ENCODE data around the gene ENTPD1.
A peak's percentile ranks its signal among the peaks of the same experiment; 100 is the strongest.

ENTPD1 gene

DNA sequence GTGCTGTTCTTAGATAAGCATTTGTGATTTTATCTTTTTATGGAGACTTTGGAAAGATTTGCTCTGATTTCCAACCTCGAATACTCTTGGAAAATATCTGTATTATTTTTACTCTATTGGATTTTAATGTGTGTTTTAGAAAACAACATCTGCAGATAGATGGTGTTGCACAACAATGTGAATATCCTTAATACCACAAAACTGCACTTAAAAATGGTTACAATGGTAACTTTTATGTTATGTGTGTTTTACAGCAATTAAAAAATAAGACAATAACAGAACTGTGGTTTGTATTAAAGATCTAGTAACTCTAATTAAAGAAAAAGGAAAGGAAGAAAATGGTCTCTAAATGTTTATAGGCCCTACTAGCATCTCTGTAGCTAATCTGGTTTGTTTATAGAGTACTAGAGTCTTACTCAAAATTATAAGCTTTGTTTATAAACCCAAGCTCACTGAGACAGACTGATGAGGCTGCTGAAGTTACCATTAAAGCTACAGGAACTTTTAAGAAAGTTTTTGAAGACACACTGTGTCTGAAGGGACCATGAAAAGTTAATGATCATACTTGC is 77.2 kb downstream of the ENTPD1 start:
- no peak for DNase-seq

DNA sequence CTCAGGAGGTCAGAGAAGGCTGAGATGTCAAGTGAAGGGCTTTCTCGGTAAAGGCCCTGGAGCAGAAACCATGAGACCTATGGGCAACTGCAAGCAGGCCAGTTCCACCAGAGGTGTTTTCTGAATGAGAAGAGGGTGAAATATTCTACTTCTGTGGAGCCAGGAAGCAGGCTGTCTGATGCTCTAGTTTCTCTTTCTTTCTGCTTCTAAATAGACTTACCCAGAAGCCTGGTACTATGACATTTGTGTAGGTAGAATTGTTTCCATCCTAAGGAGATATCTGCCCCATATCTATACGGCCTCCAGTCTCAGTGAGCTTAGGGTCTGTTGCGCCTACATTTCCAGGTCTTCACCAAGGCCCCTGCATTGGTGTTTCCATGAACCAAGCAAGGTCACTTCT is 78.4 kb downstream of the ENTPD1 start:
- DNase-seq = no peak

DNA sequence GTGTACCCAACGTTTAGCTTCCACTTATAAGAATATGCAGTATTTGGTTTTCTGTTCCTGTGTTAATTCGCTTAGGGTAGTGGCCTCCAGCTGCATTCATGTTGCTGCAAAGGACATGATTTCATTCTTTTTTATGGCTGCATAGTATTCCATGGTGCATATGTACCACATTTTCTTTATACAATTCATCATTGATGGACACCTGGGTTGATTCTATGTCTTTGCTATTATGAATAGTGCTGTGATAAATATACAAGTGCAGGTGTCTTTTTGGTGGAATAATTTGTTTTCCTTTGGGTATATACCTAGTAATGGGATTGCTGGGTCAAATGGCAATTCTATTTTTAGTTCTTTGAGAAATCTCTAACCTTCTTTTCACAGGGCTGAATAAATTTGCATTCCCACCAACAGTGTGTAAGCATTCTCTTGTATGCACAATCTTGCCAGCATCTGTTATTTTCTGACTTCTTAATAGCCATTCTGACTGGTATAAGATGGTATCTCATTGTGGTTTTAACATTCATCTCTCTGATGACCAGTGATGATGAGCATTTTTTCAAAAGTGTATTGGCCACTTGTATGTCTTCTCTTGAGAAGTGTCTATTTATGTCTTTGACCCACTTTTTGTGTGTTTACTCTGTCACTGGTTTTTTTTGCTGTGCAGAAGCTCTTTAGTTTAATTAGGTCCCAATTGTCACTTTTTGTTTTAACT is 79.3 kb downstream of the ENTPD1 start:
- no peak for DNase-seq

DNA sequence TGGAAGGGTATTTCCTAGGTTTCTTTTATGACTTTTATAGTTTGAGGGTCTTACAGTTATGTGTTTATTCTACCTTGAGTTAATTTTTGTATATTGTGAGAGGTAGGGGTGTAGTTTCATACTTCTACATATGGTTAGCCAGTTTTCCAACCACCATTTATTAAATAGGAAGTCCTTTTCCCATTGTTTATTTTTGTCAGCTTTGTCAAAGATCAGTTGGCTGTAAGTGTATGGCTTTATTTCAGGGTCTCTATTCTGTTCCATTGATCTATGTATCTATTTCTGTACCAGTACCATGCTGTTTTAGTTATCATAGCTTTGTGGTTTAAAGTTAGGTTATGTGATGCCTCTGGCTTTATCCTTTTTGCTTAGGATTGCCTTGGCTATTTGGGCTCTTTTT is 79.9 kb downstream of the ENTPD1 start:
- no peak for DNase-seq

DNA sequence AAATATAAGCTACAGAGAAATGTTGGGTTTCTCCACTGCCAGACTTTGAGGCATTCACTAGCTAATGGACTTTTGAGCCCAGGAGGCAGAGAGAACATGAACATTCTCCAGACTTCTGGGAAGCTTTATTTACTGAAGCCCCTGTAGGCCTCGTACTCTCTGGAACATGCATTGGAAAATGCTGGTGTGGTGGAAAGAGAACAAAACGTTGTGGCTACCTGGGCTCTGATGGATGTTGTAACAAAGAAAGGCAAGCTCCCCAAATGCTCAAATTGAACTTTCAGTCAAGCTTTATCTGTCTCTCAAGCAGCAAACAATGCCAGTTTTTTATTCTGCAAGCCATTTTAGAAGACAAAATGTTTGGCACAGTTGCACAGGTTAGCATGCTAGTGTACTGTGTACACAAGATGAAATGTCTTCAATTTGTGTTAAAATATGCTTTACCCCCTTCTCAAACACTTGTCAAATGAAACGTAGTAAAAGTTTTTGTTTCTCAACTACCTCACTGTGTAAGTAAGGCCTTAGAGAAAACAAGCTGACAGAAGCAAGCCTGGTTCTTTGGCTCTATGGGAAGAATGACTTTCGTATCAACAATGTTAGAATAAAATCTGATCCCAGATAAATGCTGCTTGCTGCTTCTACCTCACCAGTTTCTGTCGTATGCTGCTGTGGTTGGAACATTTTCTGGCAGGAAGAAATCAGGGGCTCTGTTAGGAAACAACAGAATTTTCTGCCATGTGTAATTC is 80.8 kb downstream of the ENTPD1 start:
- DNase-seq = no peak

DNA sequence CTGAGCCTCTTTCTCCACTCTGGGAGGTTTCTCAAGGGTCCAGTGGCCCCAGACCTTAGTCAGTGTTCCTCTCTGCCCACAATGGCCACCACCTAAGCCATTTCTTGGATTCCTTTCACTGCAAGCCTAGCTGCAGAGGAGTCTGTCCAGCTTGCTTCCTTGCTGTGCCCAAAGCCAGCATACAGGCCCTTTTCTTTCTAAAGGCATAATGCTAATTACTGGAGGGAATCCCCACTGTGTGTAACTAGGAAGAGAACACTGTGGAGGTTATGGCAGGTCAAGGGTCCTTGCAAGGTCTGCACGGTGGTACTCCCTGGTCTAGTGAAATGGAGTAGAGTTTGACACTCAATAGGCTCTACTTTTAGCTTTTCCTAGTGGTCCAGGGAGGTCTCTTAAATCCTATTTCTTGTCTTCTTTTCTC is 81.4 kb downstream of the ENTPD1 start:
- no peak for DNase-seq

DNA sequence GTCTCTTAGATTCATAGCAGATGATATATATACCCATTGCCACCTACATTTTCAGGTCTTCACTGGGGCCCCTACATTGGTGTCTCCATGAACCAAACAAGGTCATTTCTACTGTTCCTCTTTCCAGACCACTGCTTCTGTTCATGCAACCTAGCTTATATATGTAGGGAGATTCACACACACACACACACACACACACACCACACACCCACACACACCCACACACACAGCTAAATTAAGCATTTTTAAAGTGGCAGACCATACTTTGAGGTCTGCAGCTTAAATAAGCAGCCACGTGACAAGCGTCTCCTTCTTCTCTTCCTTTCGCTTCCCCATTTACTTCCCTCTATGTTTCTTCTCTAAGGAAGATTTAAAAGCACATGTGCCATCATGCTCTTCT is 81.8 kb downstream of the ENTPD1 start:
- peak; percentile 37 for DNase-seq

DNA sequence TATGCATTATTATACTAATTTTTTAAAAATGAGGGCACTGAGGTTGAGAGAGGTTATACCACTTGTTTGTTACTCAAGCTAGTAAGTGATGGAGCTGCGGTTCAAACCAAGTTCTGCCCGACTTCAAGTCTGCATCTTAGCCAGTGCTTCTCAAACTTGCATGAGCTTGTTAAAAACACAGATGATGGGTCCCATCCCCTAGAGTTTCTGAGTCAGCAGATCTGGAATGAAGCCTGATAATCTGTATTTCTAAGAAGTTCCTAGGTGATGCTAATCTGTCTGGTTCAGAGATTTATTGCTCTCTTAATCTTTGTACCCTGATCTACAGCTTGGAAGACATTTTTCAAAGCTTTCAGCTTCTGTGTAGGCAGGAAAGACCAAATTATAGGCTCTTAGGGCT is 84.2 kb downstream of the ENTPD1 start:
- no peak for DNase-seq

DNA sequence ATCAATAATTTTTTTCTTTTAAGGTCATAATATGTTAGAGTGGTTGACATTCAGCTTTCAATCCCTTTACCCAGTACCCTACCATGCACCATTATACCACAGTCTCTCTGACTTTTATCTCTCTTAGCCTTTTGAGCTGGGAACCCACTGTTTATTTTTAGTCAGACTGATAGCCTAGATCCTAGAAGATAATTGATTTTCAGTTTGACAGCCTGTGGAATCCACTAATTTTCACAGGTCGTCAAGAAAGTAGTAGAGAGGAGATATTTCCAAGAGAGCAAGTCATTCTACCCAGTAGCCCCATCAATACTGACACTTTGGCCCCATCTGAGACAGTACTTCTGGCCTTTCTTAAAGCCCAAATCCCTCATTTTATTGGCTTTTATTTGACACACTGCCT is 84.7 kb downstream of the ENTPD1 start:
- DNase-seq = no peak

DNA sequence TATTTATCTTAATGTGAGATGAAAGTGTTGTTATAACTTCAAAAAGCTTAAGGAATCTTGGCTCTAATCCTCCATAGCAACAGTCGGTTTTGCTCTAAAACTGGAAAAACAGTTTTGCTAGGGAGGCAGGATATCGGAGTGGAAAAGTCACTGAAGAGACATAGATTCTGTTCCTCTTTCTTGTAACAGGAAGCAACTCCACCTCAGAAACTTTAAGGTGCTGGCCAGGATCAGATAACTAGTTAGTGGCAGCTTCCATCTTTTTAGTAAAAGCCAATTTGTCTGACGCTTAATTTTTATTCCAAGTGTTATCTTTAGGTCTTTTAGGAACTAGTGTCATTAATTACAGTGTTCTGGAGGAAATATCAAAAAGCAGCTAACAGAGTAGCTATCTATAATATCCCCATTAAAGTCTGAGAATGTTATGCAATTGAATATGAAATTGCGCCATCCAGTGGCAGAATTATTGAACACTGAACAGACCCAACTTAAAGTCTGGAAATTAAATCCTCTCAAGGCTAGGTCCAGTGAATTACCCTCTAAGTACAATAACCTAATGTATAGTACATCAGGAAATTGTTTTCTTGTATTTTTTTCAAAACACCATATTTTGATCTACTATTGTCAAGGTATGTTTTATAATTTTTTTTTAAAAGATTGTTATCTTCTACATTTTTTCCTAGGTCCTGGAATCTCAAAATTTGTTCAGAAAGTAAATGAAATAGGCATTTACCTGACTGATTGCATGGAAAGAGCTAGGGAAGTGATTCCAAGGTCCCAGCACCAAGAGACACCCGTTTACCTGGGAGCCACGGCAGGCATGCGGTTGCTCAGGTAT is 85.9 kb downstream of the ENTPD1 start:
- peak; percentile 60 for DNase-seq

DNA sequence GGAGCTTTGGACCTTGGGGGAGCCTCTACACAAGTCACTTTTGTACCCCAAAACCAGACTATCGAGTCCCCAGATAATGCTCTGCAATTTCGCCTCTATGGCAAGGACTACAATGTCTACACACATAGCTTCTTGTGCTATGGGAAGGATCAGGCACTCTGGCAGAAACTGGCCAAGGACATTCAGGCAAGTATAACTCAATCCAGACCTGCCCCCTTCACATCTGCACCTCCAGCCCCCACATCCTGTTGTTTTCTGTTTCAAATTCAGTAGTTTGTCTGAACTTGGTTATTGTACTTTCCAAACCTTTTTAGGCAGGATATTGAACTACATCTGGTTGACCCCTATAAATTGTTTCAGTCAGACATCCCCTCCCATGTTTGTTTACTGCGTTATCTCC is 89.4 kb downstream of the ENTPD1 start:
- no peak for DNase-seq

DNA sequence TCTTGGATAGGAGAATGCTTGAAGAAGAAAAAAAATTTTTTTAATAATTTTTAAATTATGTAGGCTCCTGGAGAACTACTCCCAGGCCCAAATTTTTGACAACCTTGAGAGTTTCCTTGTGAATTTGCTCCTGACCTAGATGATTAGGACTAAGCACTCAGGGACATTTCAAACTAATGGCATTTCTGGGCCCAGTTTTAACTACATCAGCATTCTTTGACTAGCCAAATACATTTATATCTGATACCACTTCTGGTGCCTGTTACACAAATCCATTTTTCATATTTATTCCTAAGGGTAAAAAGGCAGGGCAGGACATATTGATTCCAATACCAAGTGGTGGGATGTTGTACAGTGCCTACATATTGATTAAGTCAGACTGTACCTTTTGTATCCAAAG is 91.0 kb downstream of the ENTPD1 start:
- no peak for DNase-seq

DNA sequence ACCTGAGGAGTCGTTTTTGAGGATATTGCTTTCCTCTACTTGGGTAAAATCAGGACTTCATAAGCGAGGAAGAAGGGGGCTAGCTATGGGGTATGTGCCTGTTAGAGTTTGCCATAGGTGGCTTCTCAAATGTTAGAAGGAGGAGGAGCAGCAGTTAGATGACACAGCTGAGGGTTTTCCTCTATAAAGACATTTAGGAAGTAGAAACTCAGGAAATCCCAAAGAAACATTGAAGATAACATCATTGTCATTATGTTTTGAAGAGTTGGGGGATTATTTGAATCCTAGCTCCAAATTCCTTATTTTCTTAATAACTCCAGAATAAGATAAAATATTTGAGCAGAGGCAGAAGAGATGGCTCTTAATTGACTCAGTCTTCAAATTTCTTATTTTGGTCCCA is 92.9 kb downstream of the ENTPD1 start:
- DNase-seq = no peak

DNA sequence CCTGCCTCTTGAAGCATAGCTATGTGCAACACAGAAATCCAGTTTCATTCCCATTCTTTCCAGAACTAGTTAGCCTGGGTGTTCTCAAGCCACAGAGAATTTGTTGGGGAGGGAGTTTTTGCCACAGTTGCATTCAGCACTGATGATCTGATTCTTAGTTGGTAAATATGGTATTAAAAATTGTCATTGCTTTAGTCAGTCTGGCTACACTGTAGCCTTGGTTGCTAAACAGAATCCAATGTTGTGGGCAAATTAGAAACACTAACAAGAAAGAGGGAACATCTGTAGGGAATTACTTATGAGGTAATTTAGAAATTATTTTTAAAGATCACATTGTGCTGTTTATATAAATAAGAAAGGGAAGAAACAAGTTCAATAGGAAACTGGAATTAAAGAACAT is 94.8 kb downstream of the ENTPD1 start:
- DNase-seq = no peak

DNA sequence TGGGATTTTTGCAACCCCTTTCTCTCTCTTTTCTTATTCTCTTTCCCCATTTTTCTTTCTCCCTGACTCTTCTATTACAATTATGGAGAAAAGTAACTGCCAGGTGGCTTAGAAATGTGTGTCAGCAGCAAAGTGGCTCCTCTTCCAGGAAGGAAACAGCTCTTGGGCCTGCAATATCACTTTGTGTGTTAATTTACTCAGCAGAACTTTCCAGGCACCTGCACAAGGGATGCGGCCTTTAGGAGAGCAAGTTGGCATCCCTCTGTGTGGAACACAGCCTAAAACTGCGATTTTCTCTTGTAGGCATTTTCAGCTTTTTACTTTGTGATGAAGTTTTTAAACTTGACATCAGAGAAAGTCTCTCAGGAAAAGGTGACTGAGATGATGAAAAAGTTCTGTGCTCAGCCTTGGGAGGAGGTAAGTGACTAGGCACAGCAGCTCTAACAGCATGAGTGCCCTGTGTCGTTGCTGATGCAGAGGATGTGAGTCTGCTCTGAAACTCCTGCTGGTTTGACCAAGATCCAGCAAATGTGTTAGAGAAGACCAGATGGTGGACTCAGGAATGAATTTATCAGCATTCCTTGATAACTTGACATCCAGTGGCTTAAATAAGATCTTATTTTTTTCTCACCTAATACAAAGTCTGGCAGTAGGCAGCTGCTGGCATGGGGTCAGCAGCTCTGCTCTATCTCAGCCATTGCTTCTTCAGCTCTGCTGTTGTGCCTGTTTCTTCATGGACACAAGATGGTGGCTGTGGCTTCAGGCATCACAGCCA is 104.4 kb downstream of the ENTPD1 start:
- DNase-seq = no peak

DNA sequence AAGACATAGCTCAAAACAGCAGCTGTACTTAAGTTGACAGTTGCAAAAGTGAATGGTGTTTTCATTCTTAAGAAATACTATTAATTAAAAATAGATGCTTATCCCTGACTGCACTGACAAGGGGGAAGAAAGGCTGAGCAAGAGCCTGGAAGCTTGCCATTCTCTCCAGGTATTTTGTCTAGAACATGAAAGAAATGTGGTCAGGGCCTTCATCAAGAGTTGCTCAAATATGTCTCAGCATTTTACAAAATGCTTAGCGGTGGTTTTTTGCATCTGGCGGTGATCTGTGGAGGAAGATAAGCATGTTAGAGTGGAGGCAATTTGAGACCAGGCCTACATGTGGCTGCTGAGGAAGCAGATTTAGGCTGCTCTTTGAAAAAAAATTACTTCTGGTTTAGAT is 105.4 kb downstream of the ENTPD1 start:
- DNase-seq = no peak

DNA sequence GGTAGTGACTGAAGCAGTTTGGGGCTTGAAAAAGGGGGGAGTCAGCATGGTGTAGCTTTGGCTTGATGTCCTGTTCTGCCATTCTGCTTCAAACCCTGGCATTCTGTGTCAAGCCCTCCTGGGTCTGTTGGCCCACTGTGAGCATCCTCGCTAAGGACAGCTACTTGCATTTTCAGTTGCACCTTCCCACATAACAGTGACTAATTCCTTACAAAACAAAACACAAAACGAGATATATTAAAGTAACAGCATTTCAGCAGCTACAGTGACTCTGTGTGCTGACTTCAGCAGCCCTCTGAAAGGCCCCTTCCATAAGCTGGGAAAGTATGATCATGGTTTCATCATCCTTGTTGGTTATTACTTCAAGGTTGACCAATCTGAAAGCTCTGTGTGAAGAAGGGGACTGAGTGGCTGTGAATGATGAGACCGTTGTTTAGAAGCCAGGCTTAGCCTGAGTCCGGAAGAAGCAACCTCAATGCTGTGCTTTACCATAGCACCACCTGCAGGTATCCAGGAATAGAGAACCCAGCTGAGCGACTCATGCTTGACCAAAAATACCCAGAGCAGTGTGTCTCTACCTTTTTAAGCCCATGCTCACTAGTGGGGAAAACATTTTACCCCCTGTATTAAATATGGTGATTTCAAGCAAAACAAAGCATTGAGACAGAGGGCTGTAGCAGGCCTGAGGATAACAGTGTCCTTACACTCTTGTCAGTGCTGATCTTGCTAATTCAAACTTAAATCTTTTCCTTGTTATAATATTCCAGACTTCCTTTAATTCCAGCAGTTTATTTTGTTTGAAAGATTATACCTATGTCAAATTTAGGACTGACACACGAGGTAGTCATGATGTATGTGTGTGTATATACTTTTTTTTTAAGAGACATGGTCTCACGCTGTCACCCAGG is 109.2 kb downstream of the ENTPD1 start:
- peak; percentile 34 for DNase-seq

DNA sequence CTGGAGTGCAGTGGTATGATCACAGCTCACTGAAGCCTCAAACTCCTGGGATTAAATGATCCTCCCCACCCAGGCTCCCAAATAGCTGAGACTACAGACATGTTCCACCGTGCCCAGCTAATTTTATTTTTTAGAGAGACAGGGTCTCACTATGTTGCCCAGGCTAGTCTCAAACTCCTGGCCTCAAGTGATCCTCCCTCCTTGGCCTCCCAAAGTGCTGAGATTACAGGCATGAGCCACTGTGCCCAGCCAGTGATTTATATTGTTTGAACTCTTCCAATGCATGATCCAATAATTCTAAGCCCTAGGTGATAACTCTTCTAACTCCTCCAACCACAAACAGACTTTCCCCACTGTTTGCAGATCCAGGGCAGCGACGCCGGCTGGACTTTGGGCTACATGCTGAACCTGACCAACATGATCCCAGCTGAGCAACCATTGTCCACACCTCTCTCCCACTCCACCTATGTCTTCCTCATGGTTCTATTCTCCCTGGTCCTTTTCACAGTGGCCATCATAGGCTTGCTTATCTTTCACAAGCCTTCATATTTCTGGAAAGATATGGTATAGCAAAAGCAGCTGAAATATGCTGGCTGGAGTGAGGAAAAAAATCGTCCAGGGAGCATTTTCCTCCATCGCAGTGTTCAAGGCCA is 110.0 kb downstream of the ENTPD1 start:
- DNase-seq = no peak

DNA sequence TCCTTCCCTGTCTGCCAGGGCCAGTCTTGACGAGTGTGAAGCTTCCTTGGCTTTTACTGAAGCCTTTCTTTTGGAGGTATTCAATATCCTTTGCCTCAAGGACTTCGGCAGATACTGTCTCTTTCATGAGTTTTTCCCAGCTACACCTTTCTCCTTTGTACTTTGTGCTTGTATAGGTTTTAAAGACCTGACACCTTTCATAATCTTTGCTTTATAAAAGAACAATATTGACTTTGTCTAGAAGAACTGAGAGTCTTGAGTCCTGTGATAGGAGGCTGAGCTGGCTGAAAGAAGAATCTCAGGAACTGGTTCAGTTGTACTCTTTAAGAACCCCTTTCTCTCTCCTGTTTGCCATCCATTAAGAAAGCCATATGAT is 110.5 kb downstream of the ENTPD1 start:
- no peak for DNase-seq

DNA sequence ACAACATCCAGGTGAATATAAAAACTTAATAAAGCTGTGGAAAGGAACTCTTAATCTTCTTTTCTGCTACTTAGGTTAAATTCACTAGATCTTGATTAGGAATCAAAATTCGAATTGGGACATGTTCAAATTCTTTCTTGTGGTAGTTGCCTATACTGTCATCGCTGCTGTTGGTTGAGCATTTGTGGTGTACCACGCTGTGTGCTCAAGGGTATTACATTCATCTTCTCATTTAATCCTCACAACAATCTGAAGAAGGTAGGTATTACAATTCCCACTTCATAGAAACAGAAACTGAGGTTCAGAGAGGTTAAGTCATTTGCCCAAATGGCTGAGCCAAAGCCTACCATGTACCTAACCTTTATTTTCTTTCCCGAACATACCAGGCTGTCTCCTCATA is 111.9 kb downstream of the ENTPD1 start:
- DNase-seq = no peak

DNA sequence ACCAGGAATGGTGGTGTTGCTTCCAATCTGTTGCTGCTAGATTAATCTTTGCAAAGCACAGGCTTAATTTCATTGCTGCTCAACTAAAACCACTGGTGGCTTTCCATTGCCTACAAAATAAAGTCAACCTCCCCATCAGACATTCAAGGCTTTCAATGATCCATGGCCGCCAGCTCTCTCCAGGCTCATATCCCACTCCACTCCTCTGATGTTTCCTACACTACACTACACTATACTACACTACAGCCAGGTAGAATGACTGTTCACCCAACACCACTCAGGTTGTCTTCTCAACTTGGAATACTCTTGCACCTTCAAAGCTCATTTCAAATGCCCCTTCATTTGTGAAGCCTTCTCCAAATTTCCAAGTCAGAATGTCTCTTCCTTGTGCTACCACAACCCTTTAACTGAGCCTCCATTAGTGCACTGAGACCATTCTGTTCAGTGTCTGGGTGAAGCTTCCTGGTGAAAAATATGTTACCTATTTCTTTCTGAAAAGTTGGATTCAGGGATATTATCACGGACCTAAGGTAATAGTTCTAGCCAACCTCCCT is 116.3 kb downstream of the ENTPD1 start:
- no peak for DNase-seq
